B cell (primary cell): ENCODE results near the gene CCDC24.

Source experiments
- CTCF ChIP-seq: fragments of 200-600 bp; IDR thresholded peaks from one replicate; pipeline ENCODE4 v1.8.0; 2022; ENCODE audit warnings: antibody characterized with exemption, mild to moderate bottlenecking
- EZH2 ChIP-seq: IDR thresholded peaks from 2 replicates; pipeline ENCODE4 v1.6.1; 2012; ENCODE audit warnings: borderline replicate concordance, low read depth, mild to moderate bottlenecking, moderate library complexity, low read length; ENCODE audit not compliant: insufficient read depth, poor library complexity, severe bottlenecking

- no peak for TF ChIP-seq EZH2
- TF ChIP-seq CTCF: no peak
Observed at GRCh38 chr1:43971336-43971980, 19.9 kb upstream of the CCDC24 start.
